Keratinocyte (primary cell): ENCODE data around the gene DBNDD1. TPM values are rescaled to one million over a fixed set of nuclear protein-coding genes. Genes with fewer than 3 reads are reported as not detected.
A peak's percentile ranks its signal among the peaks of the same experiment; 100 is the strongest.

Experiments used
- DNase-seq: peaks from one replicate; pipeline ENCODE4 v3.0.0-alpha.2; 2011; ENCODE audit warnings: low read depth, missing footprints, low spot score
- FAIRE-seq: peaks from 2 replicates; lab custom pipeline; 2011; peaks lifted over from hg19 to GRCh38; lab: Jason Lieb, UNC
- H2AFZ ChIP-seq: 2 replicates; pipeline ENCODE4 v1.6.0; 2012; ENCODE audit warnings: low read length, control low read depth, inconsistent platforms; ENCODE audit not compliant: control insufficient read depth
- H3K27ac ChIP-seq: 2 replicates; pipeline ENCODE4 v1.5.1; 2011; ENCODE audit warnings: low read length; ENCODE audit not compliant: control insufficient read depth, insufficient read depth
- H3K27me3 ChIP-seq: 3 replicates; pipeline ENCODE4 v1.6.0; 2011; ENCODE audit warnings: low read length; ENCODE audit not compliant: control insufficient read depth, insufficient read depth; ENCODE audit errors: extremely low read depth
- H3K36me3 ChIP-seq, 2 experiments: 2 replicates in 1 of 2; 3 replicates in 1 of 2; pipeline ENCODE4 v1.5.1; 2011; ENCODE audit warnings: low read length in 2 of 2, mild to moderate bottlenecking in 1 of 2; ENCODE audit not compliant: control insufficient read depth in 2 of 2, insufficient read depth in 2 of 2; ENCODE audit errors: extremely low read depth in 1 of 2
- H3K4me1 ChIP-seq: 3 replicates; pipeline ENCODE4 v1.5.1; 2011; ENCODE audit warnings: low read length; ENCODE audit not compliant: control insufficient read depth, insufficient read depth; ENCODE audit errors: extremely low read depth
- H3K4me2 ChIP-seq: 3 replicates; pipeline ENCODE4 v1.6.0; 2011; ENCODE audit warnings: low read depth, low read length; ENCODE audit not compliant: control insufficient read depth, insufficient read depth; ENCODE audit errors: extremely low read depth
- H3K4me3 ChIP-seq, 3 experiments: fragments of 200-600 bp in 1 of 3; sonication (generic) in 1 of 3; 2 replicates in 2 of 3; 3 replicates in 1 of 3; pipeline ENCODE4 v1.5.1; 2011 to 2016; ENCODE audit warnings: low read length in 3 of 3, mild to moderate bottlenecking in 3 of 3, control low read depth in 2 of 3, inconsistent platforms in 1 of 3, low read depth in 1 of 3, mixed read lengths in 1 of 3, mixed run types in 1 of 3, moderate library complexity in 1 of 3; ENCODE audit not compliant: control insufficient read depth in 2 of 3, insufficient read depth in 2 of 3; ENCODE audit errors: extremely low read depth in 1 of 3
- H3K79me2 ChIP-seq: 2 replicates; pipeline ENCODE4 v1.6.0; 2012; ENCODE audit warnings: low read length; ENCODE audit not compliant: control insufficient read depth, insufficient read depth
- H3K9ac ChIP-seq: 3 replicates; pipeline ENCODE4 v1.6.0; 2011; ENCODE audit warnings: low read length; ENCODE audit not compliant: control insufficient read depth, insufficient read depth; ENCODE audit errors: extremely low read depth
- H3K9me1 ChIP-seq: 3 replicates; pipeline ENCODE4 v1.6.0; 2011; ENCODE audit warnings: low read length; ENCODE audit not compliant: control insufficient read depth, insufficient read depth; ENCODE audit errors: extremely low read depth
- H3K9me3 ChIP-seq: 2 replicates; pipeline ENCODE4 v1.5.1; 2012; ENCODE audit warnings: low read depth, low read length; ENCODE audit not compliant: control insufficient read depth
- H4K20me1 ChIP-seq: 3 replicates; pipeline ENCODE4 v1.6.0; 2011; ENCODE audit warnings: low read length; ENCODE audit not compliant: control insufficient read depth, insufficient read depth; ENCODE audit errors: extremely low read depth
- CTCF ChIP-seq, 3 experiments: IDR thresholded peaks in 1 of 3; conservative IDR thresholded peaks in 1 of 3; optimal IDR thresholded peaks in 1 of 3; 2 replicates in 2 of 3; 3 replicates in 1 of 3; pipeline versions ENCODE3 to v1.5.1; 2011; ENCODE audit warnings: low read length in 3 of 3, mild to moderate bottlenecking in 3 of 3, moderate library complexity in 2 of 3, control low read depth in 1 of 3, inconsistent platforms in 1 of 3; ENCODE audit not compliant: insufficient read depth in 2 of 3; ENCODE audit errors: extremely low read depth in 1 of 3
- EZH2 ChIP-seq: IDR thresholded peaks from one replicate; pipeline ENCODE4 v1.6.1; 2012; ENCODE audit warnings: inconsistent platforms, mild to moderate bottlenecking, low read length, moderate library complexity
- dilution Hi-C: fragments of 300-500 bp; cut with MboI; formaldehyde crosslinking; loops from one replicate; pipeline ENCODE4 v1.7.0; 2020; ENCODE audit warnings: low sequenced_read_pairs; ENCODE audit not compliant: extremely low pct_ligation_motif_present
- polyA plus RNA-seq, 5 experiments: library from polyadenylated mRNA; depleted of rRNA in 3 of 5; stranded (reverse) in 3 of 5; stranded (forward) in 1 of 5; unstranded in 1 of 5; fragments of >200 nt; gene quantifications; 1 replicate in 1 of 5; 2 replicates in 3 of 5; 3 replicates in 1 of 5; pipeline versions ENCODE4 v1.2.1 to v1.2.3, GENCODE V29; 2011 to 2012; ENCODE audit warnings: missing spikeins in 2 of 5, low read depth in 1 of 5, low replicate concordance in 1 of 5

Gene DBNDD1
- polyA plus RNA-seq, 1 donor (not counting 4 experiments of a cell fraction or from before 2014, with no cell fraction given), result 1.7 TPM

- H2AFZ ChIP-seq, result peak overlapping the region; percentile 87
- H4K20me1 ChIP-seq, result no peaks in the 10 kb centered on the region
- no peaks in the 10 kb centered on the region for H3K9me3 ChIP-seq
- H3K79me2 ChIP-seq, result peaks cover 5% of the 10 kb centered on the region
- H3K4me3 ChIP-seq, result peak overlapping the region; percentile 70 to 77 (median 76)
- FAIRE-seq (no peak), DNase-seq (peak; percentile 25)
- TF ChIP-seq EZH2 (no peak), CTCF (optimal IDR thresholded peaks at IDR 0.05 in 1 of 3, IDR thresholded peaks at IDR 0.05 in 1 of 3, conservative IDR thresholded peaks at IDR 0.05 in 1 of 3; ENCODE audit: extremely low read depth in 1 of 3, insufficient read depth in 2 of 3, low read length in 3 of 3) (no peak)
- H3K4me2 ChIP-seq, result peak overlapping the region; percentile 76
- peaks cover 14% of the 10 kb centered on the region for H3K27me3 ChIP-seq
- dilution Hi-C loops, result no loop called here
- no peaks in the 10 kb centered on the region for H3K9me1 ChIP-seq
- H3K4me1 ChIP-seq, result peaks cover 9% of the 10 kb centered on the region
- H3K36me3 ChIP-seq, result peaks cover 0 to 3% of the 10 kb centered on the region in 2 experiments
- H3K27ac ChIP-seq, result peak overlapping the region; percentile 42
- peak overlapping the region; percentile 81 for H3K9ac ChIP-seq
Observed at GRCh38 chr16:90022209-90023077, 3.2 kb upstream of the DBNDD1 start.

DNA sequence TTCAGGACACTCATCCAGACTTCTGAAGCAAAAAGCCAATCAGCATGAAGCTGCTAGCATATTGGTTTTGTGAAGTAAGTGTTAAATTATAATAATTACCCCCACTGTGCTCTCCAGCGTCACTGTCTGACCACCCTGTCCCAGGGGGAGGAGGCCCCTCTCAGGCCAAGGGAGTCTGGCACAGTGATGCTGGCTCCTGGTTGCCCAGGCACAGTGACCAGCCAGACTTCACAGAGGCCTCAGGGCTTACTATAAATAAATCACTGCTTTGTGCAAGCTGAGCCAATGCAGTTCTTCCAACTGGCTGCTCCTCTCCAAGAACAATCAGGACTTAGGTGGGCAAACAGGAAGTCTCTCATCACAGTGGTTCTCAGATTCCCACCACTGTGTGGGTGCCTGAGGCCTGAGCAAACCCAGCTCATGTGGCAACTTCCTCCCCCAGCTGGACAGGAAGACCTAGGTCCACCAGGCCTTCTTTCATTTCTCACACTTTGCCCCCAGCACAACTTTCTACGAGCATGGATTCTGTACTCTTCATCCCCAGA lies 1.7 kb upstream of the DBNDD1 start:
- H3K9me3 ChIP-seq, result no peaks in the 10 kb centered on the region
- H4K20me1 ChIP-seq, result peaks cover 3% of the 10 kb centered on the region
- peaks cover 21% of the 10 kb centered on the region for H3K27me3 ChIP-seq
- no peaks in the 10 kb centered on the region for H3K36me3 ChIP-seq
- H3K4me3 ChIP-seq, result no peak overlapping the region
- H3K9me1 ChIP-seq, result no peaks in the 10 kb centered on the region
- dilution Hi-C loops, result no loop called here
- H3K4me1 ChIP-seq, result peaks cover 9% of the 10 kb centered on the region
- no peak for TF ChIP-seq CTCF (optimal IDR thresholded peaks at IDR 0.05 in 1 of 3, IDR thresholded peaks at IDR 0.05 in 1 of 3, conservative IDR thresholded peaks at IDR 0.05 in 1 of 3; ENCODE audit: extremely low read depth in 1 of 3, insufficient read depth in 2 of 3, low read length in 3 of 3)
- H3K4me2 ChIP-seq, result no peak overlapping the region
- DNase-seq, result no peak
- H3K9ac ChIP-seq, result no peak overlapping the region
- H3K27ac ChIP-seq, result no peak overlapping the region
- no peak overlapping the region for H2AFZ ChIP-seq
- H3K79me2 ChIP-seq, result peaks cover 5% of the 10 kb centered on the region
- no peak for FAIRE-seq
